ENCODE measurements around the gene LY6G5C.

LY6G5C gene

GRCh38 chr6:31664790-31665500, 15.9 kb downstream of the LY6G5C start, which contains the start of gene GPANK1:
TSS of gene GPANK1 (minus strand) at chr6:31664997. CDS start at chr6:31664478, 519 bp downstream.
- H3K4me3 ChIP-seq (ENCODE audit: low read length) = peak within 1 kb of the TSS; percentile 94
- peak; percentile 70 for DNase-seq (ENCODE audit: low read depth)
- no peak for TF ChIP-seq CTCF (conservative IDR thresholded peaks at IDR 0.05; ENCODE audit: low read depth, low read length)

- TF ChIP-seq CTCF (conservative IDR thresholded peaks at IDR 0.05; ENCODE audit: low read depth, low read length) = no peak
- no peak for DNase-seq (ENCODE audit: low read depth)
- H3K4me3 ChIP-seq (ENCODE audit: low read length) = peak overlapping the region; percentile 94
These were observed 16.7 kb downstream of the LY6G5C start for GRCh38 chr6:31663961-31664789.

GRCh38 chr6:31663126-31663960, 17.5 kb downstream of the LY6G5C start:
- TF ChIP-seq CTCF (conservative IDR thresholded peaks at IDR 0.05; ENCODE audit: low read depth, low read length) = no peak
- H3K4me3 ChIP-seq (ENCODE audit: low read length) = peak overlapping the region; percentile 94
- DNase-seq (ENCODE audit: low read depth) = no peak

GRCh38 chr6:31662124-31662723, 18.6 kb downstream of the LY6G5C start:
- no peak for DNase-seq (ENCODE audit: low read depth)
- no peak for TF ChIP-seq CTCF (conservative IDR thresholded peaks at IDR 0.05; ENCODE audit: low read depth, low read length)
- H3K4me3 ChIP-seq (ENCODE audit: low read length) = no peak overlapping the region

GRCh38 chr6:31661262-31662123, 19.4 kb downstream of the LY6G5C start:
- no peak for DNase-seq (ENCODE audit: low read depth)
- no peak for TF ChIP-seq CTCF (conservative IDR thresholded peaks at IDR 0.05; ENCODE audit: low read depth, low read length)
- H3K4me3 ChIP-seq (ENCODE audit: low read length) = peak overlapping the region; percentile 91
